HL-60 (cell line): ENCODE results near the gene BTBD3.

ENCODE experiments used
- DNase-seq, 2 experiments: peaks; one replicate each; pipeline ENCODE4 v3.0.0-alpha.2; 2010 to 2020; ENCODE audit warnings: low read depth in 1 of 2, low spot score in 1 of 2
- H3K27ac ChIP-seq: fragments of 250-450 bp; sonication (Bioruptor Pico); replicated peaks from 2 replicates; pipeline ENCODE4 v1.5.1; 2020; ENCODE audit warnings: mild to moderate bottlenecking, moderate library complexity
- H3K27me3 ChIP-seq: fragments of 250-450 bp; sonication (Bioruptor Pico); 2 replicates; pipeline ENCODE4 v1.5.1; 2021; ENCODE audit warnings: mild to moderate bottlenecking, moderate library complexity; ENCODE audit not compliant: insufficient read depth, poor library complexity, severe bottlenecking
- H3K4me3 ChIP-seq: replicated peaks from 2 replicates; pipeline ENCODE4 v1.5.1; 2011; ENCODE audit warnings: mild to moderate bottlenecking, control low read depth, low read length; ENCODE audit not compliant: insufficient read depth
- CTCF ChIP-seq: IDR thresholded peaks from one replicate; pipeline ENCODE4 v1.5.1; 2011; ENCODE audit warnings: low read length, control low read depth, inconsistent platforms; ENCODE audit not compliant: insufficient read depth
- GABPA ChIP-seq: IDR thresholded peaks from 2 replicates; pipeline ENCODE4 v1.6.1; 2012; ENCODE audit warnings: low read depth
- POLR2AphosphoS5 ChIP-seq: IDR thresholded peaks from 2 replicates; pipeline ENCODE4 v1.6.1; 2012; ENCODE audit warnings: low read depth
- REST ChIP-seq: IDR thresholded peaks from 2 replicates; pipeline ENCODE4 v1.6.1; 2012; ENCODE audit warnings: low read depth; ENCODE audit not compliant: insufficient replicate concordance
- SPI1 ChIP-seq: IDR thresholded peaks from 2 replicates; pipeline ENCODE4 v1.6.1; 2012; ENCODE audit warnings: low read depth, mild to moderate bottlenecking, borderline replicate concordance

Gene BTBD3

GRCh38 chr20:11935212-11936154 lies 17.8 kb downstream of the BTBD3 start:
- TF ChIP-seq POLR2AphosphoS5: no peak
- no peak for TF ChIP-seq REST
- TF ChIP-seq CTCF: no peak
- no peak for TF ChIP-seq GABPA

GRCh38 chr20:11936157-11936556 lies 18.5 kb downstream of the BTBD3 start:
- H3K27ac ChIP-seq: no peak overlapping the region
- H3K4me3 ChIP-seq: no peak overlapping the region
- H3K27me3 ChIP-seq: no peaks in the 10 kb centered on the region
- no peak for DNase-seq
- TF ChIP-seq POLR2AphosphoS5 (no peak), REST (no peak), GABPA (no peak), SPI1 (no peak), CTCF (no peak)

More at GRCh38 chr20:11935212-11936154, 17.8 kb downstream of the BTBD3 start:
- DNase-seq: no peak
- H3K27me3 ChIP-seq: no peaks in the 10 kb centered on the region
- H3K4me3 ChIP-seq: no peak overlapping the region
- H3K27ac ChIP-seq: no peak overlapping the region

GRCh38 chr20:11937230-11937629 lies 19.5 kb downstream of the BTBD3 start:
- no peak for TF ChIP-seq CTCF
- TF ChIP-seq REST: no peak
- no peak for TF ChIP-seq POLR2AphosphoS5
- TF ChIP-seq SPI1: no peak
- TF ChIP-seq GABPA: no peak
- no peaks in the 10 kb centered on the region for H3K27me3 ChIP-seq
- no peak overlapping the region for H3K4me3 ChIP-seq
- no peak for DNase-seq
- no peak overlapping the region for H3K27ac ChIP-seq
